Activated CD4-positive, alpha-beta memory T cell treated with anti-CD3 and anti-CD28 coated beads, Interleukin-2, amount 10 ng/mL, durations not matched to agents 7 days and 5 days (primary cell): ENCODE measurements around the gene SIN3A. TPM values are rescaled to one million over a fixed set of nuclear protein-coding genes. Genes with fewer than 3 reads are reported as not detected.
A peak's percentile ranks its signal among the peaks of the same experiment; 100 is the strongest.
"Not testable (repeated sequence)": the region's sequence is repeated elsewhere in the genome, so short reads cannot be mapped to it uniquely, and the experiment has no call there.

Experiments
- CTCF ChIA-PET: fragments of 350-600 bp; sonication (Branson Sonifier 250); formaldehyde crosslinking; loops from one replicate; lab custom pipeline; 2021; ENCODE audit warnings: antibody characterized with exemption, inconsistent platforms; lab: Charles Lee
- POLR2A ChIA-PET: fragments of 350-600 bp; sonication (Branson Sonifier 250); formaldehyde crosslinking; loops from one replicate; lab custom pipeline; 2021; ENCODE audit warnings: antibody characterized with exemption; lab: Charles Lee
- DNase-seq: peaks from one replicate; pipeline ENCODE4 v3.0.0-alpha.2; 2020
- H3K27ac Mint-ChIP-seq: one replicate; pipeline ENCODE4 v1.8.0; 2021; ENCODE audit warnings: mild to moderate bottlenecking, mixed read lengths
- H3K27me3 Mint-ChIP-seq: one replicate; pipeline ENCODE4 v1.8.0; 2021; ENCODE audit warnings: mixed read lengths
- H3K36me3 Mint-ChIP-seq: one replicate; pipeline ENCODE4 v1.8.0; 2021; ENCODE audit warnings: low read depth, mixed read lengths
- H3K4me1 Mint-ChIP-seq: one replicate; pipeline ENCODE4 v1.8.0; 2021; ENCODE audit warnings: mixed read lengths
- H3K4me3 Mint-ChIP-seq: one replicate; pipeline ENCODE4 v1.8.0; 2021; ENCODE audit warnings: mild to moderate bottlenecking, mixed read lengths
- H3K9me3 Mint-ChIP-seq: one replicate; pipeline ENCODE4 v1.8.0; 2021; ENCODE audit warnings: mixed read lengths
- total RNA-seq, 2 experiments: library from RNA; stranded (reverse); gene quantifications; one replicate each; pipeline ENCODE4 v1.2.3, GENCODE V29; 2021

SIN3A gene
- total RNA-seq, 2 experiments from 2014 or later = 95.8 to 96.1 TPM

GRCh38 chr15:75339531-75340240 is 111.8 kb downstream of the SIN3A start:
- Mint-ChIP-seq H3K27me3 (peaks cover 2% of the 10 kb centered on the region), H3K9me3 (no peaks in the 10 kb centered on the region), H3K36me3 (peaks cover 15% of the 10 kb centered on the region), H3K4me3 (no peak overlapping the region), H3K4me1 (peaks cover 26% of the 10 kb centered on the region), H3K27ac (no peak overlapping the region)
- DNase-seq = no peak
- POLR2A ChIA-PET = interaction anchor here (0.8 to 1.3 kb wide), 2 partner anchors 14 to 28 kb away, joined by 3 read pairs; partner anchors contain the start of gene MAN2C1
- CTCF ChIA-PET = no interaction called here

DNA sequence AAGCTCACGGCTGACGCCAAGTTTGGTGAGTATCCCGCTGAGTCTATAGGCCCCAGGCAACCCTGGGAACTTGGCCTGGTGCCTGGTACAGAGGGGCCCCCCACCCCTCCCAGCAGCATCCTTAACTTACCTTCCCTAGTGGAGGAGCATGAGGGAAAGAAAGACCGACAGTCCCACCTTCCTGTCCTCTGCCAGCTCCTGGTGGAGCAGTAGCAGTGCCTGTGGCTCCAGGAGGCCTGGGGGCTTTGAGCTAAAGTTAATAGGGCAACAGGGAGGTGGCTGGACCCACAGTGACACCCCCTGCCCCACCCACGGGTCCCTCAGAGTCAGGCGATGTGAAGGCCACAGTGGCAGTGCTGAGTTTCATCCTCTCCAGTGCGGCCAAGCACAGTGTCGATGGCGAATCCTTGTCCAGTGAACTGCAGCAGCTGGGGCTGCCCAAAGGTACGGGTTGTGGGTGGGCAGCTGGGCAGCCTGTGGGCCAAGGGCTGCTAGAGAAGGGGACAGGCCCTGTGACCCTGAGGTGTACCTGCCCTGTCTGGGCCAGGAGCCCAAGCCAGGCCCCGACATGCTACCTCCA is 112.7 kb downstream of the SIN3A start:
- Mint-ChIP-seq H3K4me3 (no peak overlapping the region), H3K4me1 (peaks cover 26% of the 10 kb centered on the region), H3K9me3 (no peaks in the 10 kb centered on the region), H3K27me3 (no peaks in the 10 kb centered on the region), H3K36me3 (peaks cover 15% of the 10 kb centered on the region), H3K27ac (no peak overlapping the region)
- CTCF ChIA-PET = no interaction called here
- no peak for DNase-seq
- POLR2A ChIA-PET = interaction anchor here (1.3 kb wide), 1 partner anchor 29 kb away, joined by 3 read pairs; the partner anchor contains the start of gene MAN2C1

DNA sequence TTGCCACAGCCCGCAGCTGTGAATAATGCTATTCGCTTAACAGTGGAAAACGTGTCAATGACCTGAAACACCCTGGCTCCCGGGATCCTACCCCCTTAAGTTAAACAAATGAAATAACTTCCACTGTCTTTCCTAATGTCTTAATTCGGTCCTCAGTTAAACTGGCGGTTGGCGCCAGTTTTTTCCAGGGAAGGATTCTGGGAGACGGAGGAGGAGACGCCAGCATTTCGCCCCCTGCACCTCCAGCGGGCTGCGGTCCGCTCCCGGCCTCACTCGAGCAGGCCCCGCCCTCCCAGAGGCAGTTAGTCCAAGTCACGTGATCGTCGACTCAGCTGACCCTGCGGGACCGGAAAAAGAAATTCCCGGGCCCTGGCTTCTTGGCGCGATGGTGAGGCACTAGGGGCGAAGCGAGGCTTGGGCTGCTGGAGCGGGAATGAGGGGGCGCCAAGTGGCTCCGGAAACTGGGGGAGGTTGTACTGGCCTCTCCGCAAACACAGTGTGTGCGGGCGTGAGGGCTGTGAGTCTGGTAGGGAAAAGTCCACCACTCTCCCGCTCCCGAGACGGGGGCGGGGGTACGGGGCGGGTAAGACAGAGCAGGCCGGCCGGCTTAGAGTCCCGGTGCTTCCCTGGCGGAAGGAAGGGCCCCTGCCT is 115.7 kb downstream of the SIN3A start, which contains the start of gene COMMD4:
Gene COMMD4 (plus strand): TSS at position 359 of the 651 bp plus-strand sequence. CDS start 27 bp downstream, at position 386.
- Mint-ChIP-seq H3K4me1 (peaks cover 26% of the 10 kb centered on the region), H3K36me3 (peaks cover 9% of the 10 kb centered on the region), H3K4me3 (peak within 1 kb of the TSS; percentile 93), H3K9me3 (no peaks in the 10 kb centered on the region), H3K27me3 (peaks cover 3% of the 10 kb centered on the region), H3K27ac (peak within 1 kb of the TSS; percentile 80)
- CTCF ChIA-PET = interaction anchor here (1.0 to 3.2 kb wide), 2 partner anchors 32 to 33 kb away, joined by 3 to 25 read pairs; partner anchors contain the start of gene MAN2C1
- peak; percentile 88 for DNase-seq
- POLR2A ChIA-PET = interaction anchor here (0.7 to 3.4 kb wide), 6 partner anchors 10 to 304 kb away, joined by 3 to 23 read pairs (median 4); partner anchors contain the start of genes IMP3, MAN2C1 and NEIL1

DNA sequence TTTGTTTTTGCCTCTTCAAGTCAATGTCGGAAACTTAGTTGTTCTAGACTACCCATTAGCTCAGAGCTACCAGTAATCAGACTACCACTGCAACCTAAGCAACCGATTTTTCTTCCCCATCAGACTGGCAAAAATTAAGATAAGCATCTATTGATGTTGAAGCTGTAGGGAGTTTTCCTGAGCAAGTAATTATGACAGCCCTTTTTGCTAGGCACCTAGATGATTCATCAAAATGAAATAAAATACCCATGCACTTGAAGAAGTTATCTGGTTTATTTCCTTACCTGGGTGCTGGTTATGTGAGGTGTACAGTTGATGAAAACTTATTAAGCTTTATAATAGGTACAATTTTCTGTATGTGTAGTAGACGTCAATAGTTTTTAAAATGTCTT is 116.2 kb downstream of the SIN3A start:
- Mint-ChIP-seq H3K36me3 (peaks cover 7% of the 10 kb centered on the region), H3K4me1 (peaks cover 26% of the 10 kb centered on the region), H3K27me3 (peaks cover 3% of the 10 kb centered on the region), H3K4me3 (peak overlapping the region; percentile 93), H3K9me3 (no peaks in the 10 kb centered on the region), H3K27ac (no peak overlapping the region)
- POLR2A ChIA-PET = interaction anchor here (0.8 to 3.4 kb wide), 6 partner anchors 11 to 43 kb away, joined by 3 to 23 read pairs (median 4); partner anchors contain the start of genes MAN2C1 and NEIL1
- no peak for DNase-seq
- CTCF ChIA-PET = interaction anchor here (1.0 to 3.2 kb wide), 2 partner anchors 32 to 34 kb away, joined by 3 to 25 read pairs; partner anchors contain the start of gene MAN2C1

DNA sequence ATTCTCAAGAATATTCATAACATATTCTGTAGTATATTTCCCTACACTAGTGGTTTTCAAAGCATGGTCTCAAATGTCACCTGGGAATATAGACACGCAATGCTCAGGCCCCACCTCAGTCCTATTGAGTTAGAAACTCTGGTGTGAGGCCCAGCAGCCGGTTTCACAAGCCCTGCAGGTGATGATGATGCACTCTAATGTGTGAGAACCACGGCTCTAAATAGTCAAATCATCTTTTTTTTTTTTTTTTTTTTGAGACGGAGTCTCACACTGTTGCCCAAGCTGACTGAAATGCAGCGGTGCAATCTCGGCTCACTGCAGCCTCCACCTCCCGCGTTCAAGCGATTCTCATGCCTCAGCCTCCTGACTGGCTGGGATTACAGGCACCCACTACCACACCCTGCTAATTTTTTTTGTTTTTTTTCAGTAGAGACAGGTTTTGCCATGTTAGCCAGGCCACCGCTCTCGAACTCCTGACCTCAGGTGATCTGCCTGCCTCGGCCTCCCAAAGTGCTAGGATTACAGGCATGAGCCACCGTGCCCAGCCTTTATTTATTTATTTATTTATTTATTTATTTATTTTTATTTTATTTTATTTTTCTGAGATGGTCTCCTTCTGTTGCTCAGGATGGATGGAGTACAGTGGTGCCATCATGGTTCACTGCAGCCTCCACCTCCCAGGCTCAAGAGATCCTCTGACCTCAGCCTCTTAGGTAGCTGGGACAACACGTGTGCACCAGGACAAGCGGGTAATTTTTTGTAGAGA is 117.7 kb downstream of the SIN3A start:
- H3K27ac Mint-ChIP-seq, H3K27me3 Mint-ChIP-seq, H3K4me3 Mint-ChIP-seq, DNase-seq, H3K9me3 Mint-ChIP-seq, H3K36me3 Mint-ChIP-seq: not testable (repeated sequence)
- H3K4me1 Mint-ChIP-seq = peaks cover 26% of the 10 kb centered on the region
- ChIA-PET CTCF (interaction anchor here (3.2 kb wide), 1 partner anchor 34 kb away, joined by 25 read pairs; the partner anchor contains the start of gene MAN2C1), POLR2A (interaction anchor here (3.4 kb wide), 1 partner anchor 34 kb away, joined by 23 read pairs; the partner anchor contains the start of gene MAN2C1)

DNA sequence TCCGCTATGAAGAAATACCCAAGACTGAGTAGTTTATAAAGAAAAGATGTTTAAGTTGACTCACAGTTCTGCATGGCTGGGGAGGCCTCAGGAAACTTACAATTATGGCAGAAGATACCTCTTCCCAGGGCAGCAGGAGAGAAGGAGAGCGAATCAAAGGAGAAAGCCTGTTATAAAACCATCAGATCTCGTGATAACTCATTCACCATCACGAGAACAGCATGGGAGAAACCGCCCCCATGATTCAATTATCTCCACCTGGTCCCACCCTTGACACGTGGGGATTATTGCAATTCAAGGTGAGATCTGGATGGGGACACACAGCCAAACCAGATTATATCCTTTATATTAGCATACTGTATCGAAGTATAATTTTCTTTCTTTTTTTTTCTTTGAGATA is 119.4 kb downstream of the SIN3A start:
- CTCF ChIA-PET, H3K27ac Mint-ChIP-seq, H3K4me3 Mint-ChIP-seq, H3K9me3 Mint-ChIP-seq, DNase-seq, H3K36me3 Mint-ChIP-seq, H3K27me3 Mint-ChIP-seq, POLR2A ChIA-PET: not testable (repeated sequence)
- peaks cover 18% of the 10 kb centered on the region for H3K4me1 Mint-ChIP-seq

- Mint-ChIP-seq H3K27ac (no peak overlapping the region), H3K4me1 (no peaks in the 10 kb centered on the region), H3K36me3 (no peaks in the 10 kb centered on the region), H3K9me3 (no peaks in the 10 kb centered on the region), H3K27me3 (peaks cover 3% of the 10 kb centered on the region), H3K4me3 (no peak overlapping the region)
- POLR2A ChIA-PET = no interaction called here
- CTCF ChIA-PET = interaction anchor here (1.1 kb wide), 1 partner anchor 39 kb away, joined by 3 read pairs; the partner anchor contains the start of gene MAN2C1
- no peak for DNase-seq
Measured at GRCh38 chr15:75329571-75329970, 121.9 kb downstream of the SIN3A start.

- no peaks in the 10 kb centered on the region for H3K9me3 Mint-ChIP-seq
- no peaks in the 10 kb centered on the region for H3K4me1 Mint-ChIP-seq
- DNase-seq = no peak
- CTCF ChIA-PET = interaction anchor here (1.1 to 1.3 kb wide), 2 partner anchors 39 to 299 kb away, joined by 3 to 4 read pairs; partner anchors contain the start of gene MAN2C1
- H3K27ac Mint-ChIP-seq = no peak overlapping the region
- no peak overlapping the region for H3K4me3 Mint-ChIP-seq
- POLR2A ChIA-PET = interaction anchor here (0.9 kb wide), 1 partner anchor 42 kb away, joined by 3 read pairs; no protein-coding TSS in a partner anchor
- H3K27me3 Mint-ChIP-seq = peaks cover 5% of the 10 kb centered on the region
- no peaks in the 10 kb centered on the region for H3K36me3 Mint-ChIP-seq
Measured at GRCh38 chr15:75328493-75329314, 122.8 kb downstream of the SIN3A start.

DNA sequence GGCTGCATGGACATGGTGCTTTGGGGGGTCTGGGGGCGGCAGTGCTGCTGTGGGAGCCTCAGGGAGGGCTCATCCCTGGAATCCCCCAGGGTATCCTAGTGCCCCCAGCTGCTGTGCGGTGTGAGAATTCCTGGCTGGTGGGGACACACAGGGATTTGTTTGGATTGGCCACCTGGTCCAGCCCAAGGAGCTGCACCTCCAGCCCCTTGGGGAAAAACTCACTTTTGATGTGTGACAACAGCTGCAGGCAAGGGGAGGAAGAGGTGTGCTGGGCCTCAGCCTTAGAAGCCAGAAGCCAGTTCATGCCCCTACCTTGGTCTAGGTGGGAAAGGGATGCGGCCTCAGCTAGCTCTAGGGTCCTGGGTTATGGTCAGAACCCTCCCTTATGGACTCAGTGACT is 124.0 kb downstream of the SIN3A start:
- ChIA-PET POLR2A (no interaction called here), CTCF (interaction anchor here (1.1 to 1.3 kb wide), 2 partner anchors 41 to 298 kb away, joined by 3 to 4 read pairs; partner anchors contain the start of gene MAN2C1)
- no peak overlapping the region for H3K27ac Mint-ChIP-seq
- no peaks in the 10 kb centered on the region for H3K9me3 Mint-ChIP-seq
- no peak overlapping the region for H3K4me3 Mint-ChIP-seq
- no peaks in the 10 kb centered on the region for H3K4me1 Mint-ChIP-seq
- DNase-seq = no peak
- no peaks in the 10 kb centered on the region for H3K36me3 Mint-ChIP-seq
- peaks cover 7% of the 10 kb centered on the region for H3K27me3 Mint-ChIP-seq

DNA sequence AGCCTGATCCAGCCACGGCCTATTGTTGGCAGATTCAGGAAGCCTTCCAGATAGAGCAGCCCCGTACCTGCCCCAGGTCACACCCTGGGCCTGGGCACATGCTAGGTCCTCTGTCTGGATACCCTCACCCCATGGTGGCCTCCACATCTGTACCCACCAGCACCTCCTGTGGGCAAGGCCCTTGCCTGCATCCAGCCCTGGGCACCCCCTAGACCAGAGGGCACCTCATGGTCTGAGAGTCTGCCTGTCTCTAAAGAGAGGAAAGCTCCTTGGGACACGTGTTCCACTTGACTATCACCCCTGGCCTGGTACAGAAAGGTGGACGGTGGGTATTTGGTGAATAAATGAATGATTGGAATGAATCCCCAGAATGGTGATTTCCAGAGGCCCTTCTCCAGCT is 124.5 kb downstream of the SIN3A start:
- Mint-ChIP-seq H3K27ac (no peak overlapping the region), H3K27me3 (peaks cover 7% of the 10 kb centered on the region), H3K9me3 (no peaks in the 10 kb centered on the region), H3K4me1 (no peaks in the 10 kb centered on the region), H3K36me3 (no peaks in the 10 kb centered on the region), H3K4me3 (no peak overlapping the region)
- CTCF ChIA-PET = interaction anchor here (1.1 kb wide), 1 partner anchor 41 kb away, joined by 3 read pairs; the partner anchor contains the start of gene MAN2C1
- DNase-seq = no peak
- POLR2A ChIA-PET = no interaction called here

- ChIA-PET CTCF (no interaction called here), POLR2A (no interaction called here)
- Mint-ChIP-seq H3K4me3 (no peak overlapping the region), H3K4me1 (no peaks in the 10 kb centered on the region), H3K27me3 (peaks cover 10% of the 10 kb centered on the region), H3K9me3 (no peaks in the 10 kb centered on the region), H3K27ac (no peak overlapping the region), H3K36me3 (no peaks in the 10 kb centered on the region)
- DNase-seq = no peak
Measured at GRCh38 chr15:75325922-75326321, 125.6 kb downstream of the SIN3A start.
